ENCODE data around the gene ARHGAP33. TPM values are rescaled to one million over a fixed set of nuclear protein-coding genes. Genes with fewer than 3 reads are reported as not detected.

ARHGAP33 gene
- total RNA-seq, 1 experiment from 2014 or later: 19.5 TPM

DNA sequence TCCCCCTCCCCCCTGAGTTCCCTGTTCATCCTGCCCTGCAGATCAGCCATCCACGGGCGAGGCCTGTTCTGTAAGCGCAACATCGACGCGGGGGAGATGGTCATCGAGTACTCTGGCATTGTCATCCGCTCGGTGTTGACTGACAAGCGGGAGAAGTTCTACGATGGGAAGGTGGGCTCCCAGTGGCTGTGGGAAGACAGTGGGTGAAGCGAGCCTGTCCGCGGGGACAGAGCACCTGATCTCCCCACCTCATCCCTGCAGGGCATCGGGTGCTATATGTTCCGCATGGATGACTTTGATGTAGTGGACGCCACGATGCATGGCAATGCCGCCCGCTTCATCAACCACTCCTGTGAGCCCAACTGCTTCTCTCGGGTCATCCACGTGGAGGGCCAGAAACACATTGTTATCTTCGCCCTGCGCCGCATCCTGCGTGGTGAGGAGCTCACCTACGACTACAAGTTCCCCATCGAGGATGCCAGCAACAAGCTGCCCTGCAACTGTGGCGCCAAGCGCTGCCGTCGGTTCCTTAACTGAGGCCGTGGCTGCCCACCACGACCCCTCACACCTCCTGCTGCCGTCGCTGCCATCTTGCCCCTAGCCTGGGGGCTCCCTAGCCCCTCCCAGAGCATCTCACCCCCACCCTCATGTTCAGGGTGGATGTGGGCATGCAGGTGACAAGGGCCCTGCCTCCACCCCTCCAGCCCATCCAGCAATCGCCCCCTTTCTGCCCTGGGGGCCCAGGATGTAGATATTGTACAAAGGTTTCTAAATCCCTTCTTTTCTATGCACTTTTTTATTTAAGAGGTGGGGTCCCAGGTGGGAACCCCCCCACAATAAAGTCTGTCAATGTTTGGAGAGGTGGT lies 37.1 kb upstream of the ARHGAP33 start:
- Histone ChIP-seq H3K79me2 (ENCODE audit: insufficient read depth, low read length) (no peaks in the 10 kb centered on the region), H4K91ac (ENCODE audit: insufficient read length, low read depth, low read length) (no peak overlapping the region), H2AFZ (ENCODE audit: low read length) (no peak overlapping the region), H3T11ph (ENCODE audit: low read length) (no peak overlapping the region), H3K9me3 (ENCODE audit: control insufficient read depth, low read depth, low read length) (no peaks in the 10 kb centered on the region), H2BK12ac (ENCODE audit: insufficient read length, low read depth, low read length) (no peak overlapping the region), H2AK5ac (ENCODE audit: insufficient read length, low read length) (no peak overlapping the region), H3K4ac (ENCODE audit: low read depth, low read length) (no peak overlapping the region), H3K9ac (ENCODE audit: extremely low read depth, insufficient read length, low read length) (no peak overlapping the region), H3K23me2 (ENCODE audit: insufficient read length, low read depth, low read length, poor library complexity, severe bottlenecking) (peaks cover 6% of the 10 kb centered on the region), H2BK15ac (ENCODE audit: low read depth, low read length) (no peak overlapping the region), H4K5ac (ENCODE audit: insufficient read length, low read depth, low read length) (no peak overlapping the region), H4K20me1 (ENCODE audit: control insufficient read depth, insufficient read depth, insufficient read length) (no peaks in the 10 kb centered on the region), H3K56ac (ENCODE audit: insufficient read length, low read depth, low read length) (no peak overlapping the region), H4K8ac (replicated peaks; ENCODE audit: insufficient read length, low read depth, low read length) (no peak overlapping the region), H2BK20ac (ENCODE audit: low read depth, low read length, poor library complexity, severe bottlenecking) (no peak overlapping the region), H3K4me1 (ENCODE audit: insufficient read depth, low read length) (no peaks in the 10 kb centered on the region), H3K4me2 (ENCODE audit: insufficient read depth, insufficient read length, low read length) (no peak overlapping the region), H2BK5ac (ENCODE audit: insufficient read length, low read length) (no peak overlapping the region), H3K79me1 (ENCODE audit: insufficient read depth, low read depth, low read length, poor library complexity, severe bottlenecking) (no peaks in the 10 kb centered on the region), H3K23ac (ENCODE audit: insufficient read length, low read depth, low read length) (no peak overlapping the region), H2BK120ac (ENCODE audit: low read depth, low read length, poor library complexity, severe bottlenecking) (no peak overlapping the region), H3K18ac (ENCODE audit: insufficient read length, low read depth, low read length) (no peak overlapping the region), H3K27me3 (ENCODE audit: insufficient read depth, low read length) (no peaks in the 10 kb centered on the region), H3K27ac (ENCODE audit: insufficient read length, low read depth, low read length) (no peak overlapping the region), H3K14ac (ENCODE audit: insufficient read depth, low read length) (no peak overlapping the region)
- H3K4me3 Mint-ChIP-seq: no peak overlapping the region
- no peaks in the 10 kb centered on the region for H3K9me3 Mint-ChIP-seq
- peaks cover 6 to 12% of the 10 kb centered on the region in 2 experiments for H3K4me1 Mint-ChIP-seq
- DNase-seq: no peak
- H3K36me3 Mint-ChIP-seq (ENCODE audit: insufficient read depth in 1 of 3, low read depth in 3 of 3): peaks cover 38 to 58% (median 51%) of the 10 kb centered on the region in 3 experiments; a peak in 6 of 7 replicates
- no CpG with 5 or more reads among the region's 37 CpGs for WGBS (ENCODE audit: extremely low coverage, insufficient read length, low lambda C conversion rate)
- no peaks in the 10 kb centered on the region for H3K27me3 Mint-ChIP-seq (ENCODE audit: low read depth)
- TF ChIP-seq, protein P1, sequence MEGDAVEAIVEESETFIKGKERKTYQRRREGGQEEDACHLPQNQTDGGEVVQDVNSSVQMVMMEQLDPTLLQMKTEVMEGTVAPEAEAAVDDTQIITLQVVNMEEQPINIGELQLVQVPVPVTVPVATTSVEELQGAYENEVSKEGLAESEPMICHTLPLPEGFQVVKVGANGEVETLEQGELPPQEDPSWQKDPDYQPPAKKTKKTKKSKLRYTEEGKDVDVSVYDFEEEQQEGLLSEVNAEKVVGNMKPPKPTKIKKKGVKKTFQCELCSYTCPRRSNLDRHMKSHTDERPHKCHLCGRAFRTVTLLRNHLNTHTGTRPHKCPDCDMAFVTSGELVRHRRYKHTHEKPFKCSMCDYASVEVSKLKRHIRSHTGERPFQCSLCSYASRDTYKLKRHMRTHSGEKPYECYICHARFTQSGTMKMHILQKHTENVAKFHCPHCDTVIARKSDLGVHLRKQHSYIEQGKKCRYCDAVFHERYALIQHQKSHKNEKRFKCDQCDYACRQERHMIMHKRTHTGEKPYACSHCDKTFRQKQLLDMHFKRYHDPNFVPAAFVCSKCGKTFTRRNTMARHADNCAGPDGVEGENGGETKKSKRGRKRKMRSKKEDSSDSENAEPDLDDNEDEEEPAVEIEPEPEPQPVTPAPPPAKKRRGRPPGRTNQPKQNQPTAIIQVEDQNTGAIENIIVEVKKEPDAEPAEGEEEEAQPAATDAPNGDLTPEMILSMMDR (conservative IDR thresholded peaks at IDR 0.05): no peak
- no peak overlapping the region; a peak in 1 of 7 replicates for H3K27ac Mint-ChIP-seq

All from H9 (cell line).